HFF-Myc (cell line): ENCODE data around the gene ACKR1.

Experiments used
- DNase-seq: peaks from one replicate; pipeline ENCODE4 v3.0.0-alpha.2; 2011; ENCODE audit warnings: low read depth; ENCODE audit errors: extremely low read depth
- H3K4me3 ChIP-seq: replicated peaks from 2 replicates; pipeline ENCODE4 v1.5.1; 2011; ENCODE audit warnings: low read depth, mild to moderate bottlenecking, control low read depth, low read length
- TF ChIP-seq, protein P1 (sequence below): IDR thresholded peaks from 2 replicates; pipeline ENCODE4 v1.5.1; 2012; ENCODE audit warnings: mild to moderate bottlenecking, low read depth, low read length, control low read depth; ENCODE audit errors: missing control alignments

Gene ACKR1

DNA sequence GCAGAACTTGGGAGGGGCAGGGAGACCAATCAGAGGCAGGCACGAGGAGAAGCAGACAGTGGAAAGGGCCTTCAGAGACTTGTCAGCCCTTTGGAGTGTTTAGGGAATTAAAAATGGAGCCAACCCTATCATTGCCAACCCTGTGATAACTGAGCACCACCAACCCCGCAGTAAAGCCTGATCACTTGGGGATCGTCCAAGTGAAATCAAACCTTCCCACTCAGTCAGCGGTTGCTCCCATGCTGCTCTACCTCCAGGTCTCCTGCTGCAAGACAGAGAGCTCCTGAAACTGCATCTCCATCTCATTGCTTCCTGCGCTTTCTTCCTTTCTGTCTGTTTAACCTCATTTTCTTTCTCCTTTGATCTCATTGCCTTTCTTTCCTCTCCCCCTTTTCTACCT lies 4.8 kb upstream of the ACKR1 start:
- TF ChIP-seq, protein P1, sequence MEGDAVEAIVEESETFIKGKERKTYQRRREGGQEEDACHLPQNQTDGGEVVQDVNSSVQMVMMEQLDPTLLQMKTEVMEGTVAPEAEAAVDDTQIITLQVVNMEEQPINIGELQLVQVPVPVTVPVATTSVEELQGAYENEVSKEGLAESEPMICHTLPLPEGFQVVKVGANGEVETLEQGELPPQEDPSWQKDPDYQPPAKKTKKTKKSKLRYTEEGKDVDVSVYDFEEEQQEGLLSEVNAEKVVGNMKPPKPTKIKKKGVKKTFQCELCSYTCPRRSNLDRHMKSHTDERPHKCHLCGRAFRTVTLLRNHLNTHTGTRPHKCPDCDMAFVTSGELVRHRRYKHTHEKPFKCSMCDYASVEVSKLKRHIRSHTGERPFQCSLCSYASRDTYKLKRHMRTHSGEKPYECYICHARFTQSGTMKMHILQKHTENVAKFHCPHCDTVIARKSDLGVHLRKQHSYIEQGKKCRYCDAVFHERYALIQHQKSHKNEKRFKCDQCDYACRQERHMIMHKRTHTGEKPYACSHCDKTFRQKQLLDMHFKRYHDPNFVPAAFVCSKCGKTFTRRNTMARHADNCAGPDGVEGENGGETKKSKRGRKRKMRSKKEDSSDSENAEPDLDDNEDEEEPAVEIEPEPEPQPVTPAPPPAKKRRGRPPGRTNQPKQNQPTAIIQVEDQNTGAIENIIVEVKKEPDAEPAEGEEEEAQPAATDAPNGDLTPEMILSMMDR: no peak
- DNase-seq: no peak
- H3K4me3 ChIP-seq: no peak overlapping the region

DNA sequence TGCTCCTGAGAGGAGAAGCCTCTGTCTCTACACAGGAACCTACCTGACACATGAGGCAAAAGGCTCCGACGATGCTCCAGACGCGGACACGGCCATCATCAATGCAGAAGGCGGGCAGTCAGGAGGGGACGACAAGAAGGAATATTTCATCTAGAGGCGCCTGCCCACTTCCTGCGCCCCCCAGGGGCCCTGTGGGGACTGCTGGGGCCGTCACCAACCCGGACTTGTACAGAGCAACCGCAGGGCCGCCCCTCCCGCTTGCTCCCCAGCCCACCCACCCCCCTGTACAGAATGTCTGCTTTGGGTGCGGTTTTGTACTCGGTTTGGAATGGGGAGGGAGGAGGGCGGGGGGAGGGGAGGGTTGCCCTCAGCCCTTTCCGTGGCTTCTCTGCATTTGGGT lies 3.9 kb upstream of the ACKR1 start:
- no peak for DNase-seq
- TF ChIP-seq, protein P1: no peak
- H3K4me3 ChIP-seq: no peak overlapping the region

DNA sequence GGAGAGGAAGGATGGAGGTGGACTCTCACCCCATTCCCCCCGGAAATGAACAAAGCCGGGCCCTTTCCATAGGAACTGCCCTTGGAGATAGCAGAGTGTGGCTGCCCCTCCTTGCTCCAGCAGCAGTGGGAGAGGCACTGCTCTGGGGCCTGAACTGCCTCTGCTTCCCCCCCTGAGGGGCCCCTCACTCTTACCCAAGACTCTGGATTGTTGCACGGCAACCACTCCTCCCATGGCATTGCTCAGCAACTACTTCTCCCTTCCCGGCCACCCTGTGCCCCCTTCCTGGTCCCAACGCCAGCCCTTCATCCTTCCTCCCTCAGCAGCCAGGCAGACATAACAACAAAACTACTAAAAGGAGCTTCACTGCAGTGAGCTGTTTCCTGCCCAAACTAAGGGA lies 3.0 kb upstream of the ACKR1 start:
- H3K4me3 ChIP-seq: no peak overlapping the region
- no peak for DNase-seq
- TF ChIP-seq, protein P1: no peak

DNA sequence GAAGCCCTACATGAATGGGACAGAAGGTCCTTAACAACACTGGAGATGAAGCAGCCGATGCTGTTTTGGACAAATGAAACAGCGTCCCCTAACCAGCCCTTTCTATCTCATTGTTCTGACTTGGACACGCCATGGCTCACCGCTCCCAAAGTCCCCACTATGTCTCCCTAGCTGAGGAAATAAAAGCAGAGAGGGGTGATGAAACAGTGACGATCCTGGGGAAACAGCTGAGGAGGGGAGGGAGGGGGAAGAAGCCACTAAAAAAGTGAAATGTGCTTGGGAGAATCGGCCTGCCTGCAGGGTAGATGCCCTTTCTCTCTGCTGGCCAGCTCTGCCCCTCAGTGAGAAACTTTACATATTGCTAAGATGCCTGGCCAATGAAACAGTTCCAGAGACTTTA lies 1.1 kb upstream of the ACKR1 start:
- TF ChIP-seq, protein P1: no peak
- DNase-seq: no peak
- H3K4me3 ChIP-seq: no peak overlapping the region

DNA sequence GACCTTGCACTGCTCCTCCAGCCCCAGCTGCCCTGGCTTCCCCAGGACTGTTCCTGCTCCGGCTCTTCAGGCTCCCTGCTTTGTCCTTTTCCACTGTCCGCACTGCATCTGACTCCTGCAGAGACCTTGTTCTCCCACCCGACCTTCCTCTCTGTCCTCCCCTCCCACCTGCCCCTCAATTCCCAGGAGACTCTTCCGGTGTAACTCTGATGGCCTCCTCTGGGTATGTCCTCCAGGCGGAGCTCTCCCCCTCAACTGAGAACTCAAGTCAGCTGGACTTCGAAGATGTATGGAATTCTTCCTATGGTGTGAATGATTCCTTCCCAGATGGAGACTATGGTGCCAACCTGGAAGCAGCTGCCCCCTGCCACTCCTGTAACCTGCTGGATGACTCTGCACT lies 550 bp downstream of the ACKR1 start:
- TF ChIP-seq, protein P1: no peak
- DNase-seq: no peak
- H3K4me3 ChIP-seq: no peak overlapping the region

DNA sequence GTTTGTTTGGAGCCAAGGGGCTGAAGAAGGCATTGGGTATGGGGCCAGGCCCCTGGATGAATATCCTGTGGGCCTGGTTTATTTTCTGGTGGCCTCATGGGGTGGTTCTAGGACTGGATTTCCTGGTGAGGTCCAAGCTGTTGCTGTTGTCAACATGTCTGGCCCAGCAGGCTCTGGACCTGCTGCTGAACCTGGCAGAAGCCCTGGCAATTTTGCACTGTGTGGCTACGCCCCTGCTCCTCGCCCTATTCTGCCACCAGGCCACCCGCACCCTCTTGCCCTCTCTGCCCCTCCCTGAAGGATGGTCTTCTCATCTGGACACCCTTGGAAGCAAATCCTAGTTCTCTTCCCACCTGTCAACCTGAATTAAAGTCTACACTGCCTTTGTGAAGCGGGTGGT lies 1.4 kb downstream of the ACKR1 start:
- H3K4me3 ChIP-seq: no peak overlapping the region
- TF ChIP-seq, protein P1: no peak
- DNase-seq: no peak

DNA sequence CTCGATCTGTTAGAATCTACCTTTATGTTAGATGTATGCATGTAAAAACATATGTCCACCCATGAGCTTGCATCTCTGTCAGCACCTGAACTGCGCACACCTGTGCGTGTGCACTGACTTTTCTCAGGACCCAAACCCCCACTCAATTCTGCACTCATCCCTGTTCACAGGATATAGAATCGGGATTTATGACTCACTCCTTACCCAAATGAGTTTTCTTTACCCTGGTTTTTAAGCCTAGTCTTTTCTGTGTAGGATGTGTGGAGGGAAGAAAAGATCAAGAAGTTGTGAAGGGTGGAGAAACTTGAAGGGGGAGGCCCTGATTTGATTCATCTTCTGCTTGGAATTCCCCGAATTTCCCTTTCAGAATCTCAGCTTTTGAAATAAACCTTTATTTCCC lies 2.4 kb downstream of the ACKR1 start:
- DNase-seq: no peak
- TF ChIP-seq, protein P1: no peak
- H3K4me3 ChIP-seq: no peak overlapping the region
